ENCODE data around the gene GLIS2. TPM values are rescaled to one million over a fixed set of nuclear protein-coding genes. Genes with fewer than 3 reads are reported as not detected.

GLIS2 gene
- 0.94 and 0.97 TPM in 2 replicates for total RNA-seq

DNA sequence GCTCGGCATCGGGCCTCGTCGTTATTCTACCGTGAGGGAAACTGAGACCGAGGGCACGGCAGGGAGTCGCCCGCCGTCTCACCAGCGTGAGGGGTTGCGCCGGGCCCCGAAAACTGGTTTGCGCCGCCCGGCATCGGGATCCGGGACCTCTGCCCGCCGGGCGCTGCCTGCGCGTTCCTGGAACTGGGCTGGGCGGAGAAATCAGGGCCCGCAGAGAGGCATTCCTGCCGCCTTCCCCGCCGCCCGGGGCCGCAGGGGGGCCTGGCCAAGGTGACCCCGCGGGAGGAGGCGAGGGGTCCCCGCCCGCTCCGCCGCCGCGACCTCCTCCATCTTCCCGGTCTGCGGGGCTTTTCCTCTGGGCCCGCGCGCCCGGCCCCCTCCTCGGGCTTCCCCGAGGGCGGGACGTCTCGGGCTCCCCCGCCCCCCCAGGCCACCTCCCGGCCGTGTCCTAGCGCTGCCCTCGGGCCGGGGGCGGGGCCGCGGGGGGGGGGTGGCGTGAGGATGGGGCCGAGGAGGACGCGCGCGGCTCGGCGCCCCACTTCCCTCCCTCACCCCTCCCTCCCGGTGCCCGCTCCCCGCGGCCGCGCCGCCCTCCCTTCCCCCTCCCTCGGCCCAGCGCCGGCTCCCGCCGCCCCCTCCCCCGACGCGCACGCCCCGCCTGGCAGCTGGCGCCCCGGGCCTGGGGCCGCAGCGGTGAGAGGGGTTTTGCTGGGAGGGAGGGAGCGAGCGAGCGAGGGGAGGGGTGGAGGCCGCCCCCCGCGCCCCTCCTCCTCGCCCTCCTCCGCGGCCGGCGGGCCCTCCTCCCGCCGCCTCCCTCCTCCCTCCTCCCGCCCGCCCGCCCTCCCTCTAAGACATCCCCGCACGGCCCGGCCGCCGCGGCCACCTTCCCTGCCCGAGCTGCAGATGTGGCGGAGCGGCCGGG is at the start of gene GLIS2:
Gene GLIS2 (plus strand): TSS at position 882 of the 922 bp plus-strand sequence. CDS start 16,214 bp downstream, outside the sequence.

DNA sequence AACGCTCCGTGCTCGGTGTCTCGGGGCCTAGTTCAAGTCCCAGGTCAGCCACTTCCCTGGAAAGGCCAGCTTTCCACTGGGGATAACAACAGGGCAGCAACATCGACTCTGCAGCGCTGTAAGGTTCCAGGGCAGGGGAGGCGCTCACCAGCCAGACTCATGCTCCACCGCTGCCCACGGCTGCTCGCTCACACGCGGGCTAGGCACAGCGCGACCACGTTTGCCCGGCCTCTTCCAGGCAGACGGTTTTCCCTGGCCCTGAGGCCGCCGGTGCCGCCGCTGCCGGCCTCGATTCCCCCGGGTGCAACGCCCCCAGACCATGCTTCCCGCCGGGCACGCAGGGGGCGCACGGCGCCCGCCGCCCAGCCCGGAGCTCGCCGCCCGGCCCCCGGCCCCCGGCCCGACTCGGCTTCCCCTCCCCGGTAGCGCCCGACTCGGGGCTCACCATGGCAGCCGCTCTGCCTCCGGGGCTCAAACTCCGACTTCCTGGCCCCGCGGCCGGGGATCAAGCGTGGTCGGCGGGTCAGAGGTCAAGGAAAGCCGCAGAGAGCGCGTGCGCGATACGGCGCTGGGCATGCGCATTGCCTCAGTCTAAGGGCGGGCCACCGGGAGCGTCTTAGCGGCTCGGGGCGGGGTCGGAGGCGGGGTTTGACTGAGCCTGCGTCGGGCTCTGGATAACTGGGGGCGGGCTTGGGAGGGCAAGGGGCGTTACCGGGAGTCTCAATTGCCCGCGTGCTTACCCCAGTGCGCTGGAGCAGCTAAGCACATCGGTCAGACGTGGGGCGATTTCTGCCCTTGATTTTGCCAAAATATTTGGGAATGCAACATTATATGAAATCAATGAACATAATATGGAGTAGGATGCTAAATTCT is 35.2 kb downstream of the GLIS2 start, which contains the start of gene PAM16:
Gene PAM16 (minus strand): TSS at position 535 of the 873 bp plus-strand sequence. CDS start 87 bp downstream, at position 448.

DNA sequence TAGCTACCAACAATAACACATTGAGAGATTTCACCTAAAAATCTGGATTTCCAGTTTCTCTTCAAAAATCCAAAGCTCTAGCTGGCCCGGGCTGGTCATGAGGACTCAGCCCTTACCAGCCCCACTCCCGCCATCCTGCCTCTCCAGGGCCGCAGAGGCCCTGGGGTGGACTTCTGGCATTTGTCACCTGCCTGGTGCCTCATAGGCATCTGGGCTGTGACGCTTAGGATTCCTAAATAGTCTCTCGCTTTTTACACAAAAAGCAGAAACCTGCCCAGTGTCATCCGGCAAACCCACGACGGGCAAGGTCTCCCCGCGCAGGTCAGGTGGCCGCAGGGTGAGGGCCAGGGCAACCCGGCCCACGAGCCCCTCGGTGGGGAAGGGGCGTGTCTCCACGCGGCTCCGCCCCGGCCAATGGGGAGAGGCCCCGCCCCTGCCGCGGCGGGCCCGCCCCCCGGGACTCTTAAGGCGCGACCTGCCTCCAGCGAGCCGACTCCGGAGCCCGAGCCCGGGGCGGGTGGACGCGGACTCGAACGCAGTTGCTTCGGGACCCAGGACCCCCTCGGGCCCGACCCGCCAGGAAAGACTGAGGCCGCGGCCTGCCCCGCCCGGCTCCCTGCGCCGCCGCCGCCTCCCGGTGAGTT is 55.6 kb downstream of the GLIS2 start, which contains the start of gene VASN:
Gene VASN (plus strand): TSS at position 492 of the 644 bp plus-strand sequence. CDS start 9,030 bp downstream, outside the sequence.

Other genes starting within 250 kb of the GLIS2 start
- 13.0 and 22.3 TPM in 2 replicates for gene ADCY9, start 199.6 kb upstream of the GLIS2 start, total RNA-seq
- under 0.01 and 0.06 TPM in 2 replicates for gene SRL, start 74.0 kb upstream of the GLIS2 start, total RNA-seq
- 3.7 and 5.4 TPM in 2 replicates for gene TFAP4, start 43.0 kb upstream of the GLIS2 start, total RNA-seq
- gene PAM16, start 35.3 kb downstream of the GLIS2 start, total RNA-seq: 13.8 and 18.5 TPM in 2 replicates
- gene VASN, start 55.8 kb downstream of the GLIS2 start, total RNA-seq: 0.65 and 2.6 TPM in 2 replicates
- gene CORO7, start 100.5 kb downstream of the GLIS2 start, total RNA-seq: 34.6 and 43.3 TPM in 2 replicates
- 31.4 and 65.8 TPM in 2 replicates for gene DNAJA3, start 109.8 kb downstream of the GLIS2 start, total RNA-seq
- 52.9 and 60.2 TPM in 2 replicates for gene NMRAL1, start 158.6 kb downstream of the GLIS2 start, total RNA-seq
- gene HMOX2, start 160.3 kb downstream of the GLIS2 start, total RNA-seq: 91.6 and 197 TPM in 2 replicates
- gene CDIP1, start 222.7 kb downstream of the GLIS2 start, total RNA-seq: 10.7 and 14.5 TPM in 2 replicates
- gene C16orf96, start 240.3 kb downstream of the GLIS2 start, total RNA-seq: under 0.01 TPM in 1 of 2 replicates, not detected in the other